Measurements from ENCODE around the gene TEX47. TPM values are rescaled to one million over a fixed set of nuclear protein-coding genes. Genes with fewer than 3 reads are reported as not detected.

Gene TEX47
- total RNA-seq, 1 experiment from 2014 or later, result not detected

GRCh38 chr7:88842201-88842600 lies 46.7 kb upstream of the TEX47 start:
- H3K4me3 ChIP-seq (ENCODE audit: low read depth in 2 of 2, low read length in 2 of 2), result no peak overlapping the region
- TF ChIP-seq POLR2AphosphoS5 (IDR thresholded peaks at IDR 0.05; ENCODE audit: low read depth, low read length) (no peak), CTCF (IDR thresholded peaks at IDR 0.05) (no peak)
- no peaks in the 10 kb centered on the region for H3K36me3 ChIP-seq (ENCODE audit: control insufficient read depth, insufficient read depth, low read length)
- no peaks in the 10 kb centered on the region for H3K27me3 ChIP-seq (ENCODE audit: control insufficient read depth, insufficient read depth, low read length)
- H3K4me1 ChIP-seq (ENCODE audit: control insufficient read depth, insufficient read depth, low read length), result no peaks in the 10 kb centered on the region
- in situ Hi-C loops (cut with HindIII; ENCODE audit: low pct_unique_long_range_greater_than_20kb, low sequenced_read_pairs), result no loop called here
- ATAC-seq (no peak), DNase-seq (ENCODE audit: low read depth, low spot score) (no peak)
- BruUV-seq (replicated peaks), result no TSS peak
- CTCF ChIA-PET, result no interaction called here
- POLR2A ChIA-PET, result no interaction called here
- no peaks in the 10 kb centered on the region for H3K9me3 ChIP-seq (ENCODE audit: control insufficient read depth, insufficient read depth, low read depth, low read length)
- intact Hi-C loops (cut with micrococcal nuclease; ENCODE audit: unreplicated experiment), result no loop called here
- no peak overlapping the region for H3K27ac ChIP-seq (ENCODE audit: low read length)

- H3K9me3 ChIP-seq (ENCODE audit: control insufficient read depth, insufficient read depth, low read depth, low read length), result no peaks in the 10 kb centered on the region
- H3K4me1 ChIP-seq (ENCODE audit: control insufficient read depth, insufficient read depth, low read length), result no peaks in the 10 kb centered on the region
- ChIA-PET CTCF (no interaction called here), POLR2A (no interaction called here)
- peak; percentile 7 for DNase-seq (ENCODE audit: low read depth, low spot score)
- intact Hi-C loops (cut with micrococcal nuclease; ENCODE audit: unreplicated experiment) (loop anchor here (10.0 kb wide), 1 partner anchor 290 kb away; no protein-coding TSS in a partner anchor), in situ Hi-C loops (cut with HindIII; ENCODE audit: low pct_unique_long_range_greater_than_20kb, low sequenced_read_pairs) (no loop called here)
- TF ChIP-seq CTCF (IDR thresholded peaks at IDR 0.05) (peak; percentile 36; the same call in 1 of the 2 replicates), SIN3A (IDR thresholded peaks at IDR 0.05; ENCODE audit: borderline replicate concordance, insufficient read depth, low read depth, low read length) (no peak)
- no peak overlapping the region for H3K4me3 ChIP-seq (ENCODE audit: low read depth in 2 of 2, low read length in 2 of 2)
- BruUV-seq (replicated peaks), result no TSS peak
- ATAC-seq, result no peak
- H3K36me3 ChIP-seq (ENCODE audit: control insufficient read depth, insufficient read depth, low read length), result no peaks in the 10 kb centered on the region
- H3K27ac ChIP-seq (ENCODE audit: low read length), result no peak overlapping the region
- H3K27me3 ChIP-seq (ENCODE audit: control insufficient read depth, insufficient read depth, low read length), result no peaks in the 10 kb centered on the region
Observed at GRCh38 chr7:88835147-88835728, 39.7 kb upstream of the TEX47 start.

GRCh38 chr7:88826222-88826621 lies 30.7 kb upstream of the TEX47 start:
- no peak overlapping the region for H3K27ac ChIP-seq (ENCODE audit: low read length)
- intact Hi-C loops (cut with micrococcal nuclease; ENCODE audit: unreplicated experiment), result no loop called here
- DNase-seq (ENCODE audit: low read depth, low spot score) (no peak), ATAC-seq (no peak)
- no peak for TF ChIP-seq TCF7L2 (IDR thresholded peaks at IDR 0.05; ENCODE audit: low read depth, low read length)
- TF ChIP-seq CTCF (IDR thresholded peaks at IDR 0.05), result no peak
- TF ChIP-seq REST (IDR thresholded peaks at IDR 0.05; ENCODE audit: insufficient read depth in 1 of 2, low read depth in 2 of 2, low read length in 1 of 2), result no peak
- no peak for TF ChIP-seq SIN3A (IDR thresholded peaks at IDR 0.05; ENCODE audit: borderline replicate concordance, insufficient read depth, low read depth, low read length)
- no peak for TF ChIP-seq POLR2AphosphoS5 (IDR thresholded peaks at IDR 0.05; ENCODE audit: low read depth, low read length)
- no peaks in the 10 kb centered on the region for H3K36me3 ChIP-seq (ENCODE audit: control insufficient read depth, insufficient read depth, low read length)
- H3K4me3 ChIP-seq (ENCODE audit: low read depth in 2 of 2, low read length in 2 of 2), result no peak overlapping the region
- in situ Hi-C loops (cut with HindIII; ENCODE audit: low pct_unique_long_range_greater_than_20kb, low sequenced_read_pairs), result no loop called here
- no peaks in the 10 kb centered on the region for H3K4me1 ChIP-seq (ENCODE audit: control insufficient read depth, insufficient read depth, low read length)
- no peaks in the 10 kb centered on the region for H3K9me3 ChIP-seq (ENCODE audit: control insufficient read depth, insufficient read depth, low read depth, low read length)
- BruUV-seq (replicated peaks), result no TSS peak
- H3K27me3 ChIP-seq (ENCODE audit: control insufficient read depth, insufficient read depth, low read length), result no peaks in the 10 kb centered on the region
- CTCF ChIA-PET, result no interaction called here
- POLR2A ChIA-PET, result no interaction called here
